Kidney glomerular epithelial cell (primary cell): ENCODE results near the gene HTR3B.
"Not testable (repeated sequence)": the region's sequence is repeated elsewhere in the genome, so short reads cannot be mapped to it uniquely, and the experiment has no call there.

Experiments used
- DNase-seq: peaks from one replicate; lab custom pipeline; 2025; lab: John Stamatoyannopoulos, UW

The HTR3B gene

DNA sequence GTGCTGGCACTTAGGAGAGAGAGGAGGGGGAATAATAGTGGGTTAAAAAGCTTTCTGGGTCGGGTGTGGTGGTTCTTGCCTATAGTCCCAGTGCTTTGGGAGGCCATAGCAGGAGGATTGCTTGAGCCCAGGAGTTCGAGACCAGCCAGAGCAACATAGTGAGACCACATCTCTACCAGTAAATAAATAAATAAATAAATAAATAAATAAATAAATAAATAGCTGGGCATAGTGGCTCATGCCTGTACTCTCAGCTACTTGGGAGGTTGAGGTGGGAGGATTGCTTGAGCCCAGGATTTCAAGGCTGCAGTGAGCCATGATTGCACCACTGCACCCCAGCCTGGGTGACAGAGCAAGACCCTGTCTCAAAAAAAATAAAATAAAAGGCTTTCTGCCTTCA is 41.6 kb downstream of the HTR3B start:
- not testable (repeated sequence) for DNase-seq

DNA sequence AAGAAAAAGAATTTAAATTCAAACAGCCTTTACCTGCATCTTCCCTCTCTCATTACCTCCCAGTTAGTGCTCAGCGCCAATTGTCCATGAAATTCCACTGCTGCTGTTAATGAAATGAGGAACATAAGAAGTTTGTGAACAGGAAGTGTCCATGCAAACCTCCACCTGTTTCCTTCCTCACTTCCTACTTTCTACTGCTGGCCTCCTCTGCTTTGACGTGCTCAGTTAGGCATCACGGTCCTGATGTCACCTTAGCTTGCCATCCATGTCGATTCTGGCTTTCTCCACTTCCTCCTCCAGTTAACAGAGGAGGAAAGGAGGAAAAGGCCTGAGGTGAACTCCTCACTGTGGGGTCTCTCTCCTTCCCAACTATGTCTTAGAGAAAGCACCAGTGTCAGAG is 43.4 kb downstream of the HTR3B start:
- DNase-seq = no peak

GRCh38 chr11:113949891-113950290 is 45.3 kb downstream of the HTR3B start:
- no peak for DNase-seq

- no peak for DNase-seq
Measured at GRCh38 chr11:113951537-113951936, 46.9 kb downstream of the HTR3B start.

- no peak for DNase-seq
Measured at GRCh38 chr11:113952070-113952469, 47.5 kb downstream of the HTR3B start.

GRCh38 chr11:113952588-113952987 is 48.0 kb downstream of the HTR3B start:
- DNase-seq = no peak

DNA sequence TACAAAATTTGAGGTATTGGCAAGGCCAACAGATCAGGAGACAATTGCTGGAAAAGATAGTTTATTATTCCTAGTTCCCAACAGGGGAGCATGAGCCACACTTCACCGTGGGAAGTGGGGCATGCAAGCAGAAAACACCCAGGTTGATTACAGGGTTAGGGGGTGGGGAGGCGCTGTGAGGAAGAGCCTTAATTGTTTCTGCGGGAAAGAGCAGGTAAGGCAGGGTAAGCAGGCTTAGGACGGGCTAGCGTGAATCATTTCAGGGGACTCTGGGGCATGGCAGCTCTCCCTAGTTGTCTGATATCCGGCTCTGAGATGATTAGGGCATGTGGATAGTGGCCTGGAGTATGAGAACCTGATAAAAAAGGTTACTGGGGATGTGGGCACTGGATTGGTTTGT is 49.6 kb downstream of the HTR3B start:
- DNase-seq = no peak

GRCh38 chr11:113956986-113957385 is 52.4 kb downstream of the HTR3B start:
- DNase-seq = no peak

DNA sequence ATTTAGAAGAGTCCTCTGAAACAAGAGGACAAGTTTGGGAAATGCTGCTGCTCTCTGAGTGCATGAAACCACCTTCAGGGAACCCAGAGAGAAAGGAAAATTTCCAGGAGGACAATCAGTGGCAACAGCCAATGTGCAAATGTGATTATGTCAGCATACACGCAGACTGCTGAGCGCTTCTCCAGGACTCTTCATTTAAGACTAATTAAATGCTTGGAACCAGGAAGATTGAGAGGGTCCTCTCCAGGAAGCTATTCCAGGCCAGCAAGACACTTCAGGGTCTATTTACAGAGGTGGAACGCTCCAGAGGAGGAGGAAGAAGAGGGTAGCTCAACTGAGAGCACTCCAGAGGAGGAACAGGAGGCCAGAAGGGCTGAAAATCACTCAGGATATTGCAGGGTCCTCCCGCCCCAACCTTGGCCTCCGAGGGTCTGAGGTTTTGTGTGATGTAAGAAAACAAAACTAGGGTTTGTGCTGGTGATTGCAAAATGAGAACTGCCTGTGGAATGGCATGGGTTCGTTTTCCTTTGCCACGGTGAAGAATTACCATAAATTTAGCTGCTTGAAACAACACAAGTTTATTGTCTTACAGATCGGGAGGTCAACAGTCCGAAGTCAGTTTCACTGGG is 56.2 kb downstream of the HTR3B start:
- DNase-seq = no peak

- DNase-seq = no peak
Measured at GRCh38 chr11:113967361-113967760, 62.8 kb downstream of the HTR3B start.

GRCh38 chr11:113971506-113972195 is 67.1 kb downstream of the HTR3B start:
- no peak for DNase-seq

GRCh38 chr11:113974741-113975470 is 70.3 kb downstream of the HTR3B start, which contains the start of gene HTR3A:
HTR3A (plus strand) TSS chr11:113975108; CDS start chr11:113975326, 218 bp downstream.
- no peak for DNase-seq

- DNase-seq = no peak
Measured at GRCh38 chr11:113977071-113977490, 72.5 kb downstream of the HTR3B start.

DNA sequence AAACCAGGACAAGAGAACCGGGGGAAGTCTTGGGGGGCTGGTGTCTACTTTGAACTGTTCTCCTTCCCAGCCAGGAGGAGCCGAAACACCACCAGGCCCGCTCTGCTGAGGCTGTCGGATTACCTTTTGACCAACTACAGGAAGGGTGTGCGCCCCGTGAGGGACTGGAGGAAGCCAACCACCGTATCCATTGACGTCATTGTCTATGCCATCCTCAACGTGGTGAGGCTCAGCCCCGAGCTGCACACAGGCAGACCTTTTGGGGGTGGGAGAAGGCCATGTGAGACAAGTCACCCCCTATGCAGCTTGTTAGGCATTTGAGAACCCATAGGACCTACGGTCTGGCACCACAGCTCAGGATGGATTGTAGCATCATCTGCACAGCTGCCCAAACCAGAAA is 73.1 kb downstream of the HTR3B start:
- no peak for DNase-seq

DNA sequence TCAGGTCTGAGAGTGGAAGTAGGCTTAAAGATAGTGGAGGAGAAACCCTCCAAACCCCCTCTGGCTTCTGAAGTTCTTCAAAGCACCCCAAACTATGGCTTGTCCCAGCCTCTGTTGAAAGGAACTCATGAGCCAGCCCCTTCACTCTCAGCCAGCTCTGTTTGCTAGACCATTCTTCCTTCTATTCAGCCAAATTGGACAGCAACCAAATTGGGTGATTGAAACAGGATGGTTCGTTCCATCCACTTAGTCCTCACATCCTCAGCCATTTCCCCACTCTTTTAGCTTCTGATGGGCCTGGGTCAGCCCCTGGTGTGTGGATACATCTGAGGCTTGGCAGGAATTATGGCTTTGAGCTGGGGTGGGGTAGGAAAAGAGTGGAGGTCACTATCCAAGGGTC is 74.8 kb downstream of the HTR3B start:
- DNase-seq = no peak

DNA sequence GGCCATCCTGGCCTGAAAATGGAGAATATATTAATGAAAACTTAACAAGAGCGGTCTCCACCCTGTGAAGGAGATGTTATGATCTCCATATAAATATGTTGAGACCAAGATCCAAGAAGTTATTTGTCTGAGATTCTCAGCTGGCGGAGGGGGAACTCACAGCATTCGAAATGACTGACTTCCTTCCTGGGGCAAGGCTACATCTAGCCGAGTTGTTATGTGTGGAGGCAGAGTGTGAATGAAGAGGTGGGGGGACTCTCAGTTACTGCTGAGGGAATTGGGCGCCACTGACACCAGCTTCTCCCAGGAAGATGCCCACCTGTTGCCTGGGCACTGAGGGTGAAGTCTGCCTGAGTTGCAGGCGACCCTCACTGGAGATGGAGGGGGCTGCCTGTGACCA is 76.2 kb downstream of the HTR3B start:
- DNase-seq = no peak

DNA sequence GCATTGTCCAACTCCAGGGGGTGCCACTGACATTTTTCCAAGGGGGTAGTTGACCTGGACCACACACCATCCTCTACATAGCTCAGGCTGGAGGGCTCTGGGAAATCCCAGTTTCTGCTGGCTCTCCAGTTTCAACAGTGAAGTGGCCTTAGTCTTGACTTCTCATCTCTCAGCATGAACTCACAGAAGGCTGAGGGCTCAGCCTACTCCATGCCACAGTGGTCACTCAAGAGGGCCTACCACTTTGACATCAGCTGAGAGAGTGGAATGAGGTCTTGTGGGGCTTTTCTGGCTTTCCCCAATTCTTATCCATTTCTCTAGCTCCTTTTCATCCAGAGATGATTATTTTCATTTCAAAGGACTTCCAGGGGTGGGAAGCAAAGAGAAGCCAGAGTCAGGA is 77.7 kb downstream of the HTR3B start:
- DNase-seq = no peak

DNA sequence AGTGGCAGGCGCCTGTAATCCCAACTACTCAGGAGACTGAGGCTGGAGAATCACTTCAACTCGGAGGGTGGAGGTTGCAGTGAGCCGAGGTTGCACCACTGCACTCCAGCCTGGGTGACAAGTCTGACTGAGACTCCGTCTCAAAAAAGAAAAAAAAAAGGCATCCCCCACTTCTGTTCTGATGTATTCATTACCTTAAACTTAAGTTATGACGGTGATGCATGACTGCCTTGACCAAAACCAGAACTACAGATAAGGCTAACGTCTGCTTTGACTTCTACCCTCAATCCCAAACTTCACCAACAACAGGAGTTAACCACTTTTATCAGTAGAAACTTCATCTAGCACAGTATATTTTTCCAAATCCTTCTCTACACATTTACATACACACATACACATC is 80.2 kb downstream of the HTR3B start:
- DNase-seq = no peak

GRCh38 chr11:113985906-113986305 is 81.3 kb downstream of the HTR3B start:
- DNase-seq = no peak

DNA sequence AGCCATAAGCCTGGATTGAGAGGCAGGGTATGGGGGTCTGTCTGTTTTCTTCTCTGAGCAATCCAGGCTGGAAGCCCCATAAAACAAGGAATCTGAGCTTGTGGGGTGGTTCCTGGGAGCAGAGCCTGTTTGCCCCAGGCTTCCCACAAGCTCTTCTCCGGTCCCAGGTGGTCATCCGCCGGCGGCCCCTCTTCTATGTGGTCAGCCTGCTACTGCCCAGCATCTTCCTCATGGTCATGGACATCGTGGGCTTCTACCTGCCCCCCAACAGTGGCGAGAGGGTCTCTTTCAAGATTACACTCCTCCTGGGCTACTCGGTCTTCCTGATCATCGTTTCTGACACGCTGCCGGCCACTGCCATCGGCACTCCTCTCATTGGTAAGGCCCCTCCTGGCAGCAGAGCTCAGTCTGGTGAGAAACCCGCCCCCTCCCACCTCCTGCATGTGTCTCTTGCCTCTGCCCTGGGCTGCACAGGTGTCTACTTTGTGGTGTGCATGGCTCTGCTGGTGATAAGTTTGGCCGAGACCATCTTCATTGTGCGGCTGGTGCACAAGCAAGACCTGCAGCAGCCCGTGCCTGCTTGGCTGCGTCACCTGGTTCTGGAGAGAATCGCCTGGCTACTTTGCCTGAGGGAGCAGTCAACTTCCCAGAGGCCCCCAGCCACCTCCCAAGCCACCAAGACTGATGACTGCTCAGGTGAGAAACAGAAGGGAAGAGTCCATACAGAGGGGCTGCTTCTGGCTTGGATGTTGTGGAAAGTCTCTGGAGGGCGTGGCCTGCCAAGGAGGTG is 82.0 kb downstream of the HTR3B start:
- DNase-seq = no peak

GRCh38 chr11:113989381-113989780 is 84.8 kb downstream of the HTR3B start:
- DNase-seq = no peak

DNA sequence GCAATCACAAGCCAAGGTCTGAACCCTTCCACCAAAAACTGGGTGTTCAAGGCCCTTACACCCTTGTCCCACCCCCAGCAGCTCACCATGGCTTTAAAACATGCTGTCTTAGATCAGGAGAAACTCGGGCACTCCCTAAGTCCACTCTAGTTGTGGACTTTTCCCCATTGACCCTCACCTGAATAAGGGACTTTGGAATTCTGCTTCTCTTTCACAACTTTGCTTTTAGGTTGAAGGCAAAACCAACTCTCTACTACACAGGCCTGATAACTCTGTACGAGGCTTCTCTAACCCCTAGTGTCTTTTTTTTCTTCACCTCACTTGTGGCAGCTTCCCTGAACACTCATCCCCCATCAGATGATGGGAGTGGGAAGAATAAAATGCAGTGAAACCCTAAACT is 85.3 kb downstream of the HTR3B start:
- no peak for DNase-seq
